PFSK-1 (cell line): ENCODE data around the gene RALY.

ENCODE experiments used
- POLR2AphosphoS5 ChIP-seq: IDR thresholded peaks from 2 replicates; pipeline ENCODE4 v1.6.1; 2012; ENCODE audit warnings: low read depth, mild to moderate bottlenecking, control low read depth, low read length, moderate library complexity
- REST ChIP-seq, 2 experiments: IDR thresholded peaks; 2 replicates each; pipeline versions ENCODE4 v1.6.1 to v1.8.0; 2011 to 2012; ENCODE audit warnings: low read depth in 2 of 2, low read length in 2 of 2, control low read depth in 1 of 2, inconsistent platforms in 1 of 2, mild to moderate bottlenecking in 1 of 2, moderate library complexity in 1 of 2; ENCODE audit not compliant: insufficient read depth in 1 of 2
- SIN3A ChIP-seq: IDR thresholded peaks from 2 replicates; pipeline ENCODE4 v1.6.1; 2012; ENCODE audit warnings: mild to moderate bottlenecking, low read length, moderate library complexity, borderline replicate concordance; ENCODE audit not compliant: insufficient read depth
- TAF1 ChIP-seq: IDR thresholded peaks from 2 replicates; pipeline ENCODE4 v1.6.1; 2012; ENCODE audit warnings: low read length, control low read depth, borderline replicate concordance; ENCODE audit not compliant: insufficient read depth

DNA sequence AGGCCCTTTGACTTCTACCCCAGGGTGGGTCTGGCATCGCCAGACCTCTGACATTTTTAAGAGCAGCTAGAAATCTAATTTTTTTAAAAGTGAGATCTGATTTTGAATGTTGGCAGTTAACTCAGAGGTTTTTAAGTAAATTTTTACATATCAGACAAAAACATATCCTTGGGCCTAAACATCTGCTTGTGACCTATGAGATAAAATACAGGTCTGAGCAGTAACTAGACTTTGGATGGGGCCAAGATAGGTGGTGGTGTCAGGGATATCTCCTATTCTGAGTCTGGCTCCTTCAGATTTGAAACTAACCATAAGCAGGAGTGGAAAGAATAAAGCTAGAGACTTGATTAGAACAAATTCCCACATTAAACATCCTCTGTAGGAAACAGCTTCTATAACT is 17.6 kb downstream of the RALY start:
- TF ChIP-seq SIN3A (no peak), TAF1 (no peak), POLR2AphosphoS5 (no peak), REST (IDR thresholded peaks at IDR 0.05; ENCODE audit: insufficient read depth in 1 of 2, low read depth in 2 of 2, low read length in 2 of 2) (no peak)
